Endothelial cell of umbilical vein (primary cell): ENCODE data around the gene NOX5.

Experiments used
- CTCF ChIP-seq, 2 donors: IDR thresholded peaks; 1 replicate in 1 of 2; 2 replicates in 1 of 2; pipeline ENCODE4 v1.5.1; 2011; ENCODE audit warnings: low read length in 2 of 2, mild to moderate bottlenecking in 2 of 2, moderate library complexity in 2 of 2, control low read depth in 1 of 2, inconsistent platforms in 1 of 2, low read depth in 1 of 2; ENCODE audit not compliant: insufficient read depth in 1 of 2; ENCODE audit errors: extremely low read depth in 1 of 2
- JUN ChIP-seq: IDR thresholded peaks from 2 replicates; pipeline ENCODE4 v1.6.1; 2011; ENCODE audit warnings: borderline replicate concordance, low read depth; ENCODE audit not compliant: insufficient read length, insufficient read depth

- no peak for TF ChIP-seq CTCF (IDR thresholded peaks at IDR 0.05; ENCODE audit: extremely low read depth in 1 of 2, insufficient read depth in 1 of 2, low read depth in 1 of 2, low read length in 2 of 2)
- no peak for TF ChIP-seq JUN
These were observed 32.6 kb upstream of the NOX5 start for GRCh38 chr15:68981941-68982340.
